ENCODE measurements around the gene IFT172.

The IFT172 gene

DNA sequence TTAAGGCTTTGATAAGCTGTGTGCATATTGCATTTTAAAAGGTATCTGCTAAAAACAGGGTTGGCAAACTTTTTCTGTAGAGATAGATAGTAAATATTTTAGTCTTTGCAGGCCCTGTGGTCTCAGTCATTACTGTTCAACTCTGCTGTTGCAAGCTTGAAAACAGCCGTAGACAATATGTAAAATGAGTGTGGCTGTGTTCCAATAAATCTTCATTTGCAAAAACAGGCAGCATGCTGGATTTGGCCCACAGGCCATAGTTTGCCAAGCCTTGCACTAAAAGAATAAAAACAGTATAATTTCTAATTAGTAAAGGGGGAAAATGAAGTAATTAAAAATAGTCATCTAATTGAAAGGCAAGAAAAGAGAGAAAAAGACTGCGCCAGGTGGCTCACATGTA is 42.4 kb upstream of the IFT172 start:
- H3K9me2 ChIP-seq (replicated peaks; ENCODE audit: insufficient read depth, low read length): no peaks in the 10 kb centered on the region
- no peaks in the 10 kb centered on the region for H4K20me1 ChIP-seq (ENCODE audit: low read depth, low read length)
- H3K9me3 ChIP-seq (ENCODE audit: insufficient read depth, low read length): no peaks in the 10 kb centered on the region
- no peaks in the 10 kb centered on the region for H3K79me2 ChIP-seq (ENCODE audit: insufficient read depth, low read length)
- no peak overlapping the region for H2AFZ ChIP-seq (ENCODE audit: low read depth, low read length, severe bottlenecking)
- H3K36me3 ChIP-seq (ENCODE audit: low read length): no peaks in the 10 kb centered on the region
- H3F3A ChIP-seq (ENCODE audit: insufficient read depth): no peaks in the 10 kb centered on the region
- no peak for TF ChIP-seq EZH2phosphoT487 (conservative IDR thresholded peaks at IDR 0.05; ENCODE audit: low read length)
- TF ChIP-seq, protein P1, sequence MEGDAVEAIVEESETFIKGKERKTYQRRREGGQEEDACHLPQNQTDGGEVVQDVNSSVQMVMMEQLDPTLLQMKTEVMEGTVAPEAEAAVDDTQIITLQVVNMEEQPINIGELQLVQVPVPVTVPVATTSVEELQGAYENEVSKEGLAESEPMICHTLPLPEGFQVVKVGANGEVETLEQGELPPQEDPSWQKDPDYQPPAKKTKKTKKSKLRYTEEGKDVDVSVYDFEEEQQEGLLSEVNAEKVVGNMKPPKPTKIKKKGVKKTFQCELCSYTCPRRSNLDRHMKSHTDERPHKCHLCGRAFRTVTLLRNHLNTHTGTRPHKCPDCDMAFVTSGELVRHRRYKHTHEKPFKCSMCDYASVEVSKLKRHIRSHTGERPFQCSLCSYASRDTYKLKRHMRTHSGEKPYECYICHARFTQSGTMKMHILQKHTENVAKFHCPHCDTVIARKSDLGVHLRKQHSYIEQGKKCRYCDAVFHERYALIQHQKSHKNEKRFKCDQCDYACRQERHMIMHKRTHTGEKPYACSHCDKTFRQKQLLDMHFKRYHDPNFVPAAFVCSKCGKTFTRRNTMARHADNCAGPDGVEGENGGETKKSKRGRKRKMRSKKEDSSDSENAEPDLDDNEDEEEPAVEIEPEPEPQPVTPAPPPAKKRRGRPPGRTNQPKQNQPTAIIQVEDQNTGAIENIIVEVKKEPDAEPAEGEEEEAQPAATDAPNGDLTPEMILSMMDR (IDR thresholded peaks at IDR 0.05; ENCODE audit: insufficient read depth, low read length, poor library complexity, severe bottlenecking): no peak
- no peak overlapping the region for H3K27ac ChIP-seq (ENCODE audit: low read depth, low read length)
- no peak overlapping the region for H3K4me2 ChIP-seq (ENCODE audit: low read depth, low read length, poor library complexity, severe bottlenecking)
- no peak overlapping the region for H3K9ac ChIP-seq (ENCODE audit: low read length)
- no peak overlapping the region for H3K4me3 ChIP-seq (ENCODE audit: insufficient read depth, low read length, poor library complexity, severe bottlenecking)
- H3K27me3 ChIP-seq (ENCODE audit: low read length): no peaks in the 10 kb centered on the region

DNA sequence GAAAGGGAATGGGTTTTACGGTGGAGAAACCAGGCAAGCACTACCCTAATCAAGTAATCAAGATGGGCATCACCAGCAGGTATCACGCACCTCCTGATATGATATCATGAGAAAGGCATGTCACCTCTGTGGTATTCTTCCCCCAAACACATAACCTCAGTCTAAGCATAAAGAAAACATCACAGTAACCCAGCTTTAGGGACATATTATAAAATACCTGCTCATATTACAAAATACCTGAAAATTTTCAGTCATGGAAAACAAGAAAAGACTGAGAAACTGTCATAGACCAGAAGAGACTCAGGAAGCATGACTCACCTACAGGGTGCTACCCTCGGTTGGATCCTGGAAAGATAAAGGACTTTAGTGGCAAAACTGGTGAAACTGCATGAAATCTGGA is 37.6 kb upstream of the IFT172 start:
- Histone ChIP-seq H3K9me3 (ENCODE audit: insufficient read depth, low read length) (no peaks in the 10 kb centered on the region), H3K27ac (ENCODE audit: low read depth, low read length) (no peak overlapping the region), H3K9me2 (replicated peaks; ENCODE audit: insufficient read depth, low read length) (no peaks in the 10 kb centered on the region), H2AFZ (ENCODE audit: low read depth, low read length, severe bottlenecking) (no peak overlapping the region), H3K9ac (ENCODE audit: low read length) (no peak overlapping the region), H3K4me3 (ENCODE audit: insufficient read depth, low read length, poor library complexity, severe bottlenecking) (no peak overlapping the region), H4K20me1 (ENCODE audit: low read depth, low read length) (no peaks in the 10 kb centered on the region), H3K36me3 (ENCODE audit: low read length) (no peaks in the 10 kb centered on the region), H3F3A (ENCODE audit: insufficient read depth) (no peaks in the 10 kb centered on the region), H3K79me2 (ENCODE audit: insufficient read depth, low read length) (no peaks in the 10 kb centered on the region), H3K4me2 (ENCODE audit: low read depth, low read length, poor library complexity, severe bottlenecking) (no peak overlapping the region), H3K27me3 (ENCODE audit: low read length) (no peaks in the 10 kb centered on the region)
- TF ChIP-seq EZH2phosphoT487 (conservative IDR thresholded peaks at IDR 0.05; ENCODE audit: low read length): no peak
- TF ChIP-seq, protein P1 (IDR thresholded peaks at IDR 0.05; ENCODE audit: insufficient read depth, low read length, poor library complexity, severe bottlenecking): no peak

DNA sequence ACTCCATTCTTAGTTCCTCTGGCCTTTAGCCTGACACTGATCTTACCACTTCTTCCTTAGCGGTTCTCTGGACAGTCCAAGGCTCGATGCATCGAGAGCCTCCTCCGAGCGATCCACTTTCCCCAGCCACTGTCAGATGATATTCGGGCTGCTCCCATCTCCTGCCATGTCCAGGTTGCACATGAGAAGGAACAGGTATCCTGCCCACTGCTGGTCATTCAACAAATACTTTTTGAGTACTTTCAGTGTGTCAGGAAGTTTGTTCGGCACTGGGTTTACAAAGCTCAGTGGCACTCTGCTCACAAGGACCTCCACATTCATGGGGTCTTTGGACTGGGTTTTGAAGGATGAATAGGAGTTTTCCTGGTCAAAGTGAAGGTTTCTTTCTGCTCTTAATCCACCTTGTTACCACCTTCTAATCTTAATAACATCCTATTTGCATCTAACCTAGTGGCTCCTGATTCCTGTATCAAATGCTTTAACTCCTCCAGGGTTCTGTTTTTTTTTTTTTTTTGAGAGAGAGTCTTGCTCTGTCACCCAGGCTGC is 32.9 kb upstream of the IFT172 start:
- Histone ChIP-seq H3K9me3 (ENCODE audit: insufficient read depth, low read length) (no peaks in the 10 kb centered on the region), H3K36me3 (ENCODE audit: low read length) (no peaks in the 10 kb centered on the region), H2AFZ (ENCODE audit: low read depth, low read length, severe bottlenecking) (no peak overlapping the region), H4K20me1 (ENCODE audit: low read depth, low read length) (no peaks in the 10 kb centered on the region), H3K9me2 (replicated peaks; ENCODE audit: insufficient read depth, low read length) (no peaks in the 10 kb centered on the region), H3K9ac (ENCODE audit: low read length) (no peak overlapping the region), H3K4me2 (ENCODE audit: low read depth, low read length, poor library complexity, severe bottlenecking) (no peak overlapping the region), H3K27me3 (ENCODE audit: low read length) (no peaks in the 10 kb centered on the region), H3K79me2 (ENCODE audit: insufficient read depth, low read length) (no peaks in the 10 kb centered on the region), H3K4me3 (ENCODE audit: insufficient read depth, low read length, poor library complexity, severe bottlenecking) (no peak overlapping the region), H3K27ac (ENCODE audit: low read depth, low read length) (no peak overlapping the region), H3F3A (ENCODE audit: insufficient read depth) (no peaks in the 10 kb centered on the region)
- TF ChIP-seq, protein P1 (IDR thresholded peaks at IDR 0.05; ENCODE audit: insufficient read depth, low read length, poor library complexity, severe bottlenecking): no peak

Data from SU-DHL-6 (cell line).